AML-193 (cell line): Measurements from ENCODE around the gene TRNP1.

Source experiments
- DNase-seq, 2 experiments: peaks; one replicate each; lab custom pipeline; 2025; lab: John Stamatoyannopoulos, UW

TRNP1 gene

GRCh38 chr1:27027575-27028250 is 34.2 kb downstream of the TRNP1 start:
- no peak for DNase-seq

- DNase-seq: no peak
Measured at GRCh38 chr1:27029517-27029916, 36.0 kb downstream of the TRNP1 start.

- DNase-seq: no peak
Measured at GRCh38 chr1:27031235-27032118, 38.0 kb downstream of the TRNP1 start.

GRCh38 chr1:27032119-27032461 is 38.6 kb downstream of the TRNP1 start:
- no peak for DNase-seq

- no peak for DNase-seq
Measured at GRCh38 chr1:27033043-27033746, 39.7 kb downstream of the TRNP1 start.

- DNase-seq: no peak
Measured at GRCh38 chr1:27035344-27035743, 41.9 kb downstream of the TRNP1 start.

GRCh38 chr1:27036718-27037117 is 43.2 kb downstream of the TRNP1 start:
- no peak for DNase-seq

- no peak for DNase-seq
Measured at GRCh38 chr1:27037518-27037917, 44.0 kb downstream of the TRNP1 start.

GRCh38 chr1:27038020-27038419 is 44.5 kb downstream of the TRNP1 start:
- DNase-seq: no peak

- no peak for DNase-seq
Measured at GRCh38 chr1:27042670-27043069, 49.2 kb downstream of the TRNP1 start.

GRCh38 chr1:27044613-27045151 is 51.2 kb downstream of the TRNP1 start:
- DNase-seq: peak; percentile 59 to 71

GRCh38 chr1:27045973-27046558 is 52.6 kb downstream of the TRNP1 start:
- DNase-seq: peak; percentile 26 to 34

- no peak for DNase-seq
Measured at GRCh38 chr1:27047914-27048313, 54.4 kb downstream of the TRNP1 start.

GRCh38 chr1:27049100-27049499 is 55.6 kb downstream of the TRNP1 start:
- DNase-seq: no peak

GRCh38 chr1:27049607-27050006 is 56.1 kb downstream of the TRNP1 start:
- DNase-seq: no peak
